Measurements from ENCODE around the gene ZNRF3. TPM values are rescaled to one million over a fixed set of nuclear protein-coding genes. Genes with fewer than 3 reads are reported as not detected.
A peak's percentile ranks its signal among the peaks of the same experiment; 100 is the strongest.

Gene ZNRF3
- total RNA-seq, 1 donor from 2014 or later: 5.8 TPM

- no peaks in the 10 kb centered on the region for H3K36me3 ChIP-seq (ENCODE audit: insufficient read depth, low read length)
- no peak overlapping the region for H3K9ac ChIP-seq (ENCODE audit: low read length)
- Mint-ChIP-seq H3K36me3 (ENCODE audit: low read depth, unreplicated experiment) (no peaks in the 10 kb centered on the region), H3K27ac (ENCODE audit: unreplicated experiment) (no peak overlapping the region), H3K4me3 (ENCODE audit: unreplicated experiment) (no peak overlapping the region), H3K4me1 (ENCODE audit: low read depth, unreplicated experiment) (no peaks in the 10 kb centered on the region), H3K27me3 (ENCODE audit: low read depth, unreplicated experiment) (peaks cover 48% of the 10 kb centered on the region), H3K9me3 (ENCODE audit: unreplicated experiment) (no peaks in the 10 kb centered on the region)
- peaks cover 28% of the 10 kb centered on the region for H3K27me3 ChIP-seq (ENCODE audit: insufficient read depth, low read length)
- FAIRE-seq: no peak
- no peak overlapping the region for H3K27ac ChIP-seq (ENCODE audit: low read depth, low read length)
- TF ChIP-seq CTCF (IDR thresholded peaks at IDR 0.05; ENCODE audit: insufficient read depth, low read depth, low read length): no peak
- no peak for TF ChIP-seq EZH2 (IDR thresholded peaks at IDR 0.05; ENCODE audit: insufficient read depth, low read length)
- peaks cover 14% of the 10 kb centered on the region for H3K4me1 ChIP-seq (ENCODE audit: insufficient read depth, low read length)
- DNase-seq (ENCODE audit: low read depth): no peak
- no peak overlapping the region for H3K4me2 ChIP-seq (ENCODE audit: low read length)
- no peak overlapping the region for H3K4me3 ChIP-seq (ENCODE audit: insufficient read depth, low read depth, low read length)
- no peaks in the 10 kb centered on the region for H3K9me3 ChIP-seq (ENCODE audit: insufficient read depth, low read depth, low read length)
- H4K20me1 ChIP-seq (ENCODE audit: insufficient read depth, low read length): no peaks in the 10 kb centered on the region
- H2AFZ ChIP-seq (ENCODE audit: low read depth, low read length): no peak overlapping the region
- no peaks in the 10 kb centered on the region for H3K79me2 ChIP-seq (ENCODE audit: insufficient read depth, low read length)
Measured at GRCh38 chr22:29069463-29069862, 186.1 kb downstream of the ZNRF3 start.

- peaks cover 28% of the 10 kb centered on the region for H3K27me3 ChIP-seq (ENCODE audit: insufficient read depth, low read length)
- peaks cover 14% of the 10 kb centered on the region for H3K4me1 ChIP-seq (ENCODE audit: insufficient read depth, low read length)
- H3K27me3 Mint-ChIP-seq (ENCODE audit: low read depth, unreplicated experiment): peaks cover 48% of the 10 kb centered on the region
- H2AFZ ChIP-seq (ENCODE audit: low read depth, low read length): no peak overlapping the region
- no peak overlapping the region for H3K27ac ChIP-seq (ENCODE audit: low read depth, low read length)
- no peak for TF ChIP-seq CTCF (IDR thresholded peaks at IDR 0.05; ENCODE audit: insufficient read depth, low read depth, low read length)
- no peak overlapping the region for H3K4me3 ChIP-seq (ENCODE audit: insufficient read depth, low read depth, low read length)
- FAIRE-seq (no peak), DNase-seq (ENCODE audit: low read depth) (no peak)
- H4K20me1 ChIP-seq (ENCODE audit: insufficient read depth, low read length): no peaks in the 10 kb centered on the region
- no peaks in the 10 kb centered on the region for H3K36me3 Mint-ChIP-seq (ENCODE audit: low read depth, unreplicated experiment)
- H3K4me1 Mint-ChIP-seq (ENCODE audit: low read depth, unreplicated experiment): no peaks in the 10 kb centered on the region
- H3K9me3 Mint-ChIP-seq (ENCODE audit: unreplicated experiment): no peaks in the 10 kb centered on the region
- H3K27ac Mint-ChIP-seq (ENCODE audit: unreplicated experiment): no peak overlapping the region
- no peak overlapping the region for H3K4me3 Mint-ChIP-seq (ENCODE audit: unreplicated experiment)
- H3K9ac ChIP-seq (ENCODE audit: low read length): no peak overlapping the region
- no peaks in the 10 kb centered on the region for H3K36me3 ChIP-seq (ENCODE audit: insufficient read depth, low read length)
- H3K4me2 ChIP-seq (ENCODE audit: low read length): no peak overlapping the region
- H3K79me2 ChIP-seq (ENCODE audit: insufficient read depth, low read length): no peaks in the 10 kb centered on the region
- H3K9me3 ChIP-seq (ENCODE audit: insufficient read depth, low read depth, low read length): no peaks in the 10 kb centered on the region
Measured at GRCh38 chr22:29070490-29070889, 187.1 kb downstream of the ZNRF3 start.

GRCh38 chr22:29071261-29072045 lies 188.1 kb downstream of the ZNRF3 start:
- H4K20me1 ChIP-seq (ENCODE audit: insufficient read depth, low read length): no peaks in the 10 kb centered on the region
- H3K27ac ChIP-seq (ENCODE audit: low read depth, low read length): no peak overlapping the region
- Mint-ChIP-seq H3K4me1 (ENCODE audit: low read depth, unreplicated experiment) (peaks cover 2% of the 10 kb centered on the region), H3K4me3 (ENCODE audit: unreplicated experiment) (peak overlapping the region; percentile 75), H3K9me3 (ENCODE audit: unreplicated experiment) (no peaks in the 10 kb centered on the region), H3K27me3 (ENCODE audit: low read depth, unreplicated experiment) (peaks cover 42% of the 10 kb centered on the region), H3K27ac (ENCODE audit: unreplicated experiment) (no peak overlapping the region), H3K36me3 (ENCODE audit: low read depth, unreplicated experiment) (no peaks in the 10 kb centered on the region)
- no peaks in the 10 kb centered on the region for H3K9me3 ChIP-seq (ENCODE audit: insufficient read depth, low read depth, low read length)
- FAIRE-seq: no peak
- no peaks in the 10 kb centered on the region for H3K36me3 ChIP-seq (ENCODE audit: insufficient read depth, low read length)
- peak overlapping the region; percentile 38 for H3K4me3 ChIP-seq (ENCODE audit: insufficient read depth, low read depth, low read length)
- peaks cover 28% of the 10 kb centered on the region for H3K27me3 ChIP-seq (ENCODE audit: insufficient read depth, low read length)
- H3K4me2 ChIP-seq (ENCODE audit: low read length): peak overlapping the region; percentile 88
- TF ChIP-seq CTCF (IDR thresholded peaks at IDR 0.05; ENCODE audit: insufficient read depth, low read depth, low read length) (no peak), EZH2 (IDR thresholded peaks at IDR 0.05; ENCODE audit: insufficient read depth, low read length) (no peak)
- peak; percentile 20 for DNase-seq (ENCODE audit: low read depth)
- peaks cover 14% of the 10 kb centered on the region for H3K4me1 ChIP-seq (ENCODE audit: insufficient read depth, low read length)
- no peak overlapping the region for H3K9ac ChIP-seq (ENCODE audit: low read length)
- peak overlapping the region; percentile 5 for H2AFZ ChIP-seq (ENCODE audit: low read depth, low read length)
- H3K79me2 ChIP-seq (ENCODE audit: insufficient read depth, low read length): no peaks in the 10 kb centered on the region
